ENCODE data around the gene CDKN2B.

The CDKN2B gene

GRCh38 chr9:22033012-22033630 is 24.0 kb upstream of the CDKN2B start:
- DNase-seq: no peak

DNA sequence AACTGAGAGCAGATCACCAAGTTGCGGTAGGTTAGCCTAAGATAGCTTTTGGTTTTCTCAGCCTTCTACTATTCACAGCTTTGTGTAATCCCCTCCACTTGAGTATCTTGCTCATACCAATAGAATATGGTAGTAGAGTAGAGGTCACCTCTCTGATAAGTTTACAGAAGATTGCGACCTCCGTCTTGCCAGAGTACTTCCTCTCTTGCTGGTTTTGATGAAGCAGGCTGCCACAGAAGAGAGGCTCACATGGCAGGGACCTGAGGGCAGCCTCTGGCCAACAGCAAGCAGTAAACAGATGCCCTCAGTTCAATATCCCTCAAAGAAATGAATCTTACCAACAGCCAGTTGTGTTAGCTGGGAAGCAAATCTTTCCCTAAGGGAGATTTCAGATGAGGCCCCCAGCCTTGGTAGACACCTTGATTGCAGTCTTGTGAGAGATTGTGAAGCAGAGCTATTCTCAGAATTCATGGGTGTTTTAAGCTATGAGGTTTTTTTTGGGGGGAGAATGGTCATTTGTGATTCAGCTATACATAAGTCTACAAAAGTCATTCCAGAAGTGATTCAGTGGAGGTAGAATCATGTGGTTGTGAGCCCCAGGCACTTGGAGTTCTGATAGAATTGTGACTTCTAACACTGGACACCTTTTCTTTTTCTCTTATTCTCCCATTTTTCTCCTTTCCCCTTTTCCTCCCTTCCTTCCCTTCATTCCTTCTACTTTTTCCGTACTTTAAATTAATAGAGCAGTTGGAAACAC is 22.7 kb upstream of the CDKN2B start:
- DNase-seq: no peak

- DNase-seq: no peak
Observed at GRCh38 chr9:22030101-22030598, 21.0 kb upstream of the CDKN2B start.

- DNase-seq: no peak
Observed at GRCh38 chr9:22029231-22029630, 20.1 kb upstream of the CDKN2B start.

DNA sequence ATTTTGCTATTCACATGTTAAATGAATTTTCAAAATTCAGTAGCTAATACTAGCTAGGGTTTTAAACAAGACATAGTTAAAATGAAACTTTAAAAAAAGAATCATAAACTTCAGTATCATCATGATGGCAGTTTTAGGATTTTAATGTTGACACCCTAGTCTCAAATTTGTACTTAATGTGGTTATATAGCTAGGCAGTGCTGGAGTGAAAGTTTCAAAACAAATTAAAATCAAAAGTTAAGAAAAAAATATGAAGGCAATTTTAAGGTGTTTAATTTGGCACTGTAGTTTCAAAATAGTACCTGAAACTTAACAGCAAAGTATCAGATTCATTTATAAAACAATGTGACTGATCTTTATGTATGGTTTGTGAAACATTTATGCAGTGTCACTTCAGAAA is 19.3 kb upstream of the CDKN2B start:
- no peak for DNase-seq

DNA sequence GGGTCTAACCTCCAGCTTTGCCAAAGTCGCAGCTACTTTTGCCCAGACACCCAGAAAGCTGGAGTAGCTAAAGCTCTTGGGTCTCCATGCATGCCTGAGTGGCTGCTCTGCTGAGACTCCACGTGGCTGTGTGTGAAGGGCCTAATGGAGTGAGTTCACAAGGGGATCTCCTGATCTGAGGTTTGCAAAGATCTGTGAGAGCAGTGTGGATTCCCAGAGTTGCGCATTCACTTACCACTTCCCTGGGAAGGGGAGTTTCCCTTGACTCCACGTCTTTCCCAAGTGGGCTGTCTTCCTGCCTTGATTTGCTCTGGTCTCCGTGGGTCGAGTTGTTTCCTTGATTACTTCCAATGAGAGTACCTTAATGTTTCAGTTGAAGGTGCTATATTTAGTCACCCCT is 17.6 kb upstream of the CDKN2B start:
- DNase-seq: no peak

GRCh38 chr9:22022396-22022795 is 13.3 kb upstream of the CDKN2B start:
- no peak for DNase-seq

GRCh38 chr9:22010866-22011625 is 1.9 kb upstream of the CDKN2B start:
- no peak for DNase-seq

- no peak for DNase-seq
Observed at GRCh38 chr9:22009506-22009867, 382 bp upstream of the CDKN2B start.

DNA sequence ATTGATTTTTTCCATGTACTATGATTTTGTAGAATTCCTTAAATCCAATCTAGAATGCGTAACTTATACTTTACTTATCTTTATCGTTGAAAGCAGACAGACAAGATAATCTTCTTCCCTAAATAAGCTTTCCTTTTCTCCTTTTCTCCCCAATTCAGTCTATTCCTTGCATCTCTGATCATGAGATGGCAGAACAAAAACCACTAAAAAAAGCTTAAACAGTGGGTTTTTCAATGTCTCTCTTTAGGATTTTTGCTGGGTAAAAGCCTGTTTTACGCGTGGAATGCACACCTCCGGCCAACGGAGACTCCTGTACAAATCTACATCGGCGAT is 755 bp downstream of the CDKN2B start:
- no peak for DNase-seq

GRCh38 chr9:22005702-22006606 is 3.2 kb downstream of the CDKN2B start:
- DNase-seq: no peak

DNA sequence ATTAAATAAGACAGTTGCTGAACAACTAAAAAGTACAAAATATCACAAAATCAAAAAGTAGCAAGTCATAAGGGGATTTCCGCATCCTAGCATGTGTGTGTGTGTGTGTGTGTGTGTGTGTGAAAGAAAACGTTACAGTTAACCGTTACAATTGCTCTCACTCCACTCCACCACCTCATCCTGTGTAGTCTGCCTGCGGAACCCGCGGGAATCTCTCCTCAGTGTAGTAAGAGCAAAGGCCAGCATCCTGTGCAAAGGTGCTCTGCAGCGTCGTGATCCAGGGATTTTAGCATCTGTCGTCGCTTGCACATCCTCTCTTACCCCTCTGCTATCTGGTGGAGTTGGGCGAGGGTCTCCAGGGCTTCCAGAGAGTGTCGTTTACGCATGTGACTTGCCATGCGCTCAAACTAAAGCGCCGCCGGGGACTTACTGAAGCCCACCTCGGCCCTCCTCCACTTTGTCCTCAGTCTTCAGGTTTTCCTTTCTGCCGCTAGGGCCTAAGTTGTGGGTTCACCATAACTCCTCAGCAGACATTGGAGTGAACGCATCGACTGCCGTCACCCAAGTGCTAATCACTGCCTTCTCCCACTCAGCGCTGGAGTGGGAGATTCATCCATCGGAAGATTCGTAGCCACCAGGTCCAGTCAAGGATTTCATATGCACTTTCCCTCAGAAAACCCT is 3.9 kb downstream of the CDKN2B start:
- no peak for DNase-seq

DNA sequence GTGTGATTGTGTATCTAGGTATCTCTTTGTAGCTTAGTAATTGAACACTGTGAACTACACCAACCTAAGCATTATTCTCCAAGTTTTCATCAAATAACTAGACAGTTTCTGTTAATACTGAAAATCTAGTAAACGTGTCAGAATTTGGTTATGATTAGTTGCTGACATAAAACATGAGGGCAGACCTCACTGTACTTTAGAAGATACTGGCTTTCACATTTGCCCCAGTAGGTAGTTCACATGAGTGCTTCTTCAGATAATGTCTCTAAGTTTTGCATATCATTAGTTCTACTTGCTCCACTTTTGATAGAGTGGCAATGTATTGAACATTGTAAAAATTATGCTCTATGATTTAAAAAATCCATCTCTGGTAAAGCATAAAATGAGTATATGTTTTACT is 7.1 kb downstream of the CDKN2B start:
- no peak for DNase-seq

DNA sequence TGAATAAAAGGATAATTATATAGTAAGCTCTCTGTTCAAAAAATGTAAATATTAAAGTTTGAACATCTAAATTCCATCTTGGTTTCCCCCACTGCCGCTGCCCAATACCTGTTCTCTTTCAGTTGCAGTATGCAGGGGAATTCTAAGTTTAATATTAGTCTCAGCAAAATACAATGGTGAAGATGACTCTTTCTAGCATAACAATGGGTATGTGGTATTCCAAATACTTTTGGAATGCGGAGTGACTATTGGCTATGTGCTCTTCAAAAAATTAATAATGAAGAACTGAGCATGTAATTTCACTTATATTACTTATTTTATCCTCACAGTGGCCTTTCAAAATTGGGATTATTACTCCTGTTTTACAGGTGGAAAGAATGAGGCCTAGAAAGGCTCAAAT is 11.1 kb downstream of the CDKN2B start:
- no peak for DNase-seq

DNA sequence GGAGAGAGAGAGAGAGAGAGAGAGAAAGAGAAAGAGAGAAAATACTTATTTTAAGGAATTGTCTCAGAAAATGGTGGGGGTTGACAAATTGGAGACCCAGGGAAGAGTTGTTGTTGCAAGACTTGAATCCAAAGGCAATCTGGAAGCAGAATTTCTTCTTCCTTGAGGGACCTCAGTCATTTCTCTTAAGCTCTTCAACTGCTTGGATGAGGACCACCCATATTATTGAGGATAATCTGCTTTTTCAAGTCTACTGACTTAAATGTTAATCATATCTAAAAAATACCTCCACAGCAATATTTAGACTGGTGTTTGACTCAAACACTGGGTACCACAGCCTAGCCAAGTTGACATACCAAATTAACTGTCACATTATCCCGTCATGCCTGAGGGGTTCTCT is 11.6 kb downstream of the CDKN2B start:
- no peak for DNase-seq

DNA sequence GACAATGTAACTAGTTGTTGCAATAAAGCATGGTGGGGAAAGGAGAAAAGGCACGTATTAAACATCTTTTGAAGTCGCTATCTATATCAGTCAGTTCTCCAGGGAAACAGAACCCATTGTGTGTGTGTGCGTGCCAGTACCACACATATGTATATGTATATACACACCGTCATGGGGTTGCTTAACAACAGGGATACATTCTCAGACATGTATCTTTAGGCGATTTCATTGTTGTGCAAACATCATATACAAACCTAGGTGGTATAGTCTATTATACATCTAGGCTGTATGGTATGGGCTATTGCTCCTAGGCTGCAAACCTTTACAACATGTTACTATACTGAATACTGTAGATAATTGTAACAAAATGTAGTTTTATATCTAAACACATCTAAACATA is 12.2 kb downstream of the CDKN2B start:
- DNase-seq: no peak

- DNase-seq: no peak
Observed at GRCh38 chr9:21996438-21996837, 12.7 kb downstream of the CDKN2B start.

DNA sequence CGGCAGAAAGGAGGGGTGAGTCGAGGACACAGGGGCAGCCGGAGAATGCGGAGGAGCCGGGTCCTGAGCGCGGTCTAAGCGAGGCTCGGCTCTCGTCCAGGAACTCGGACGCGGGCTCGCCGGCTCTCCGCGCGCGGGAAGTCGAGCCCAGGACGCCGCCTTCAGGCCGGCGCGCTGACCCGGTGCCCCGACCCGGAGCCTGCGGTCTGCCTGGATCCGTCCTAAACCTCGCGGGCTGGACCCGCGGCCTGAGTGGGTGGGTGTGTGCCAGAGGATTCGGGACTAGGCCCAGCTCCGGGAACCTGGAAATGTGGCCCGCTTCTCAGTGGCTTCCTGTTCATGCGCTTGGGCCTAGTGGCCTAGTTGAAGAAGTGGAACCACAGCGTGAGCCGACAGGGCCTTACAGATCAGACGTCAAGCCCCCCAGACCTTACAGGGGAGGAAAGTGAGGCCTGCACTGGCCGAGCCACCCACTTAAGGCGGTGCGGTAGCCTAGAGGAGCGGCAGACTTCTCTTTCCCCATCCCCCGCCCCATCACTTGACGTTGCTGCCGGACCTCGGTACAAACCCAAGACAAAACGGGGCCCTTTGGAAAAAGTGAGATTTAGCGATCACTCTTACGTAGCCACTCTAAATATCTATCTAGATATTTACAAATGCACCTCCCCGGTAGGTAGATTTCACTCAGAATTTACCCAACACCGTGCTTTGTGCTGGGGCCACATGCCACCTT is 13.3 kb downstream of the CDKN2B start:
- DNase-seq: peak in 3 of 14 donors; percentile 44 to 63 (median 56)

- DNase-seq: peak in 7 of 14 donors; percentile 24 to 63 (median 53)
Observed at GRCh38 chr9:21995006-21995665, 14.0 kb downstream of the CDKN2B start.

DNA sequence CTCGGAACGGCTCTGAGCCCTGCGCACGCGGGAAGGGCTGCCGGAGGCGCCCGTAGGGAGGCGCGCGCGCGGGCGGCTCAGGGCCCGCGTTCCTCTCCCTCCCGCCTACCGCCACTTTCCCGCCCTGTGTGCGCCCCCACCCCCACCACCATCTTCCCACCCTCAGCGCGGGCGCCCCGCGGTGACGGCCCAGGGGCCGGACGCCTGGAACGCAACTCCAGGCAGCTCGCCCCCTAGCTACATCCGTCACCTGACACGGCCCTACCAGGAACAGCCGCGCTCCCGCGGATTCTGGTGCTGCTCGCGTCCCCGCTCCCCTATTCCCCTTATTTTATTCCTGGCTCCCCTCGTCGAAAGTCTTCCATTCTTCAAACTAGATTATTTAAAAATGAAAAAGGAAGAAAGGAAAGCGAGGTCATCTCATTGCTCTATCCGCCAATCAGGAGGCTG is 14.5 kb downstream of the CDKN2B start, which contains the start of gene CDKN2B-AS1:
Gene CDKN2B-AS1, plus strand, starts transcription at position 236 of the 450 bp plus-strand sequence.
- DNase-seq: peak in 3 of 14 donors; percentile 43 to 51 (median 51)

Measured in C1 segment of cervical spinal cord (tissue), 14 donors.